ENCODE data around the gene TMEM31.

DNA sequence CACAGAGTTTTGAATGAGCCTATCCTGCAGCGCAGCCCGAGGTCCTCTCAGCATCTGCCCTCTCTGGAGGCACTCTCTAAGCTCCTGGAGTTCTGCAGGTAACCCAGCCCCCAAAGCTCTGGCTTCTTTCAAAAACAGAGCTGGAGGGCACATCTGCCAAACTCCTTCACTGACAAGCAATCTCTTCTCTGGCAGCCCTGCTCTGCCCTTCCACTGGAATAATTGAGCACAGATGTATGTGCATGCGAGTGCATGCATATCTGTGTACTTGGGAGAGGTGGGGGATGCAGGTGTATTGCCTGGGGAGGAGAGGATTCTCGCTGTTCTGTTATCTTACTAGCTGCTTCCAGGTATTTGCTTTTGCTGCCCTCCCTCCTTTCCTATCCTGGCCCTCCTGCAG lies 43.7 kb downstream of the TMEM31 start:
- TF ChIP-seq EZH2 (IDR thresholded peaks at IDR 0.05; ENCODE audit: borderline replicate concordance, insufficient read depth, low read depth, low read length, poor library complexity, severe bottlenecking): no peak
- TF ChIP-seq, protein P1, sequence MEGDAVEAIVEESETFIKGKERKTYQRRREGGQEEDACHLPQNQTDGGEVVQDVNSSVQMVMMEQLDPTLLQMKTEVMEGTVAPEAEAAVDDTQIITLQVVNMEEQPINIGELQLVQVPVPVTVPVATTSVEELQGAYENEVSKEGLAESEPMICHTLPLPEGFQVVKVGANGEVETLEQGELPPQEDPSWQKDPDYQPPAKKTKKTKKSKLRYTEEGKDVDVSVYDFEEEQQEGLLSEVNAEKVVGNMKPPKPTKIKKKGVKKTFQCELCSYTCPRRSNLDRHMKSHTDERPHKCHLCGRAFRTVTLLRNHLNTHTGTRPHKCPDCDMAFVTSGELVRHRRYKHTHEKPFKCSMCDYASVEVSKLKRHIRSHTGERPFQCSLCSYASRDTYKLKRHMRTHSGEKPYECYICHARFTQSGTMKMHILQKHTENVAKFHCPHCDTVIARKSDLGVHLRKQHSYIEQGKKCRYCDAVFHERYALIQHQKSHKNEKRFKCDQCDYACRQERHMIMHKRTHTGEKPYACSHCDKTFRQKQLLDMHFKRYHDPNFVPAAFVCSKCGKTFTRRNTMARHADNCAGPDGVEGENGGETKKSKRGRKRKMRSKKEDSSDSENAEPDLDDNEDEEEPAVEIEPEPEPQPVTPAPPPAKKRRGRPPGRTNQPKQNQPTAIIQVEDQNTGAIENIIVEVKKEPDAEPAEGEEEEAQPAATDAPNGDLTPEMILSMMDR (IDR thresholded peaks at IDR 0.05): no peak

All from B cell (primary cell).